Fibroblast of the conjunctiva (primary cell): ENCODE data around the gene SLC25A31.

Experiments
- DNase-seq: peaks from one replicate; pipeline ENCODE4 v3.0.0-alpha.2; 2010; ENCODE audit warnings: low read depth

SLC25A31 gene

DNA sequence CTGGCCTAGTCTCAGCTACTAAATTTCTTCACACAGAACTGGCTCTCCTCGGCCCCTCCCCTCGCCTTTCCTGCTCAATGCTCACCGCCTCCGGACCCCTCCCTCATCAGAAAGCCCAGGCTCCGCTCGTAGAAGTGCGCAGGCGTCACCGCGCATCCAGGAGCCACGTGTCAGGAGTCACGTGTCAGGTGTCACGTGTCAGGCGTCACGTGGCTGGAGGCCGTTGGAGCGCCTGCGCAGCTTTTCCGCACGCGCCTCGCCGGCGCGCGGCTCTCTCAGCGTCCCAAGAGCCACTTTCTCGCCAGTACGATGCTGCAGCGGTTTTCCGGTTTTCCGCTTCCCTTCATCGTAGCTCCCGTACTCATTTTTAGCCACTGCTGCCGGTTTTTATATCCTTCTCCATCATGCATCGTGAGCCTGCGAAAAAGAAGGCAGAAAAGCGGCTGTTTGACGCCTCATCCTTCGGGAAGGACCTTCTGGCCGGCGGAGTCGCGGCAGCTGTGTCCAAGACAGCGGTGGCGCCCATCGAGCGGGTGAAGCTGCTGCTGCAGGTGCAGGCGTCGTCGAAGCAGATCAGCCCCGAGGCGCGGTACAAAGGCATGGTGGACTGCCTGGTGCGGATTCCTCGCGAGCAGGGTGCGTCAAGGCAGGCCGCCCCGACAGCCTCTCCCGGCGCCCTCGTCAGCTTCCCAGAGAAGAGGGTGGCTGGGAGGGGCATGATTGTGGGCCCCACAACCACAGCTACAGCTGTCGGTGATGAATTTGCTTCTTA is at the start of gene SLC25A31:
TSS of gene SLC25A31 (plus strand) at position 259 of the 772 bp plus-strand sequence. CDS start at position 405, 146 bp downstream.
- DNase-seq: no peak

- DNase-seq: no peak
Measured at GRCh38 chr4:127685292-127685691, 44.9 kb upstream of the SLC25A31 start.

- no peak for DNase-seq
Measured at GRCh38 chr4:127686658-127687057, 43.5 kb upstream of the SLC25A31 start.

DNA sequence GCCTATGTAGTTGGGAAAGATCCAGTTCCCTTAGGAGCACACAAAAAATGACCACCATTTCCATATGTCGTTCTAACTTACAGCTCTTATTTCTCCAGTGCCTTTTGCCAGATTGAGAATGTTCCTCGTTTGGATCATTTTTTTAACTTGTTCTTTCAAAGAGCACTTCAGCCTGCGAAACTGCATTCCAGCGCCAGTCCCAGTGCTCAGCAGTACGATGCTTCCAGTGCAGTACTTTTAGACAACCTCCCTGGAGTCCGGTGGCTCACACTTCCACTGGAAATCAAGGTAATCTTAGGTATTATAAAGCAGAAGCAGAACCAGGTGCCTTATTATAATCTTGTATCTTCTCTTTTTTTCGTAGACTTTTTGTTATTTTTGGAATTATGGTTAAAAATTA is 42.6 kb upstream of the SLC25A31 start:
- DNase-seq: no peak

GRCh38 chr4:127698789-127699200 is 31.4 kb upstream of the SLC25A31 start:
- DNase-seq: peak; percentile 32

DNA sequence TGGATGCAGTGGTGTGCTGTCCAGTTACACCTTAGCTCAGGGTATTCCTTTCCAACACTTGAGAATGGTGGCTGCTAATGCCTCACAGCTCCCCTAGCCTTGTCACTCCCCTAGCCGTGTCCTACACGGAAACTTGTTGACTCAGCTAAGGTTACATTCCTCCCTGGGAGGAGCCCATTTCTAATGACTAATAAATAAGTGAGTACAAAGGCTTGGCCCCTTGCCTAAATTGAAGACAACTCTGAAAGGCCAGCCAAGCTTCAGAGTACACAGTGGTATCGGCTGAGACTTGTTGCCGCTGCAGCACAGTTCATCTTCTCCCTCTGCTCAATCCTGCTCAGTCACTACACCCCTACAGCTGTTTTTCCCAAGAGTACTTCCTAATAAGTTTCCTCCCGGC is 21.2 kb upstream of the SLC25A31 start:
- peak; percentile 37 for DNase-seq

- no peak for DNase-seq
Measured at GRCh38 chr4:127709456-127709855, 20.7 kb upstream of the SLC25A31 start.

DNA sequence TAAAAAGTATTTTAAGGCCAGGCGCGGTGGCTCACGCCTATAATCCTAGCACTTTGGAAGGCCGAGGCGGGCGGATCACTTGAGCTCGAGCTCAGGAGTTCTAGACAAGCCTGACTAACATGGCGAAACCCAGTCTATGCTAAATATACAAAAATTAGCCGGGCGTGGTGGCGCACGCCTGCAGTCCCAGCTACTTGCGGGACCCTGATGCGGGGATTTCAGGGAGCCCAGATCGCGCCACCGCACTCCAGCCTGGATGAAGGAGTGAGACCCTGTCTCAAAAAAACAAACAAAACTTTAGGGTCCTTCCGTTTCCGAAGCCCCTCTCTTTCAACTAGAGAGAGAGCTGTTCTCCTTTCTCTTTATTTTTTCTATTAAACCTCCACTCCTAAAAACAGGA is 1.2 kb downstream of the SLC25A31 start:
- no peak for DNase-seq

DNA sequence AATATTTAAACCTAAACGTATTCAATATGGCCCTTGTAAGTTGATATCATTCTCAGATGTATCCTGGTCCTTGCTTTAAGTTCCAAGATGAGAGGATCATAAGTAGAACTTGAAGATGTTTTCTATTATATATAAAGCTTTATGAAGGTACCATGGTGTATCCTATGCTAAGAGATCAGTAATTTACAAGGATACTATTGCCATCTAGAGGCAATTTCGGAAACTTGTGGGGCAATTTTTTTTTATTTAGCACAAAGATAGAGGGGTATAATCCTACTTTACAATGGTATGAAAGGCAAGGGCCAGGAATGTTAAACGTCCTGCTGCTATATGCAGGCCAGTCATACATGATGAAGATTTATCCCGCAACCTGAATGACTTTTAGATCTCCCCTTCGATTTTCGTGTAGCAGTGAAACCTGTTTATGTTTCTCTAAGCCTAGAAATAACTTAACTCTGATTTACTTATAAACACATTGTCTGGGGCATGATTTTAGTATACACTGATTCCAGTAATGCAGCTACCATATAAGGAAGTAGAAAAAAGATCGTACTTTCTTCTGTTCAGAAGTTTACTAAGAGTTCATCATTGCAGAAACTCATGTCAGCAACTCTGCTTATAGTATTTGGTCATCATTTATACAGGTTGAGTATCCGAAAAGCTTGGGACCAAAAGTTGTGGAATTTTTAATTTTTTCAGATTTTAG is 2.6 kb downstream of the SLC25A31 start:
- peak; percentile 14 for DNase-seq

DNA sequence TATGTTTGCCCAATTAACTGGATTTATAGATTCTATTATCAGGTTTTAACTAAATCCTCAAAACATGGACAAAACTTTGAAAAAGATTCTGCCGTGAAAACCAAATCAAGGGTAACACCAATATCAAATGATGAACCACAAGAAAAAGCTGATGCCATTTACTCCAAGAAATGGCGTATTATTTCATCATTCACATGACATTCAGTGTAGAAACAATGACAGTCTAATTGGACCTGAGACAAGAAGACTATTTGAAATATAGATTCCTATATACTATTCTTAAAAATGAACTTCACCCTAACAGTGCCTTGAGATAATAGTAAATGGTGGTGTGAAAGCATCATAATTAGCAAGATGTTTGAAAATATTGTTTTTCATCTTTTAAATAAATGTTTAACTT is 4.8 kb downstream of the SLC25A31 start:
- DNase-seq: no peak

DNA sequence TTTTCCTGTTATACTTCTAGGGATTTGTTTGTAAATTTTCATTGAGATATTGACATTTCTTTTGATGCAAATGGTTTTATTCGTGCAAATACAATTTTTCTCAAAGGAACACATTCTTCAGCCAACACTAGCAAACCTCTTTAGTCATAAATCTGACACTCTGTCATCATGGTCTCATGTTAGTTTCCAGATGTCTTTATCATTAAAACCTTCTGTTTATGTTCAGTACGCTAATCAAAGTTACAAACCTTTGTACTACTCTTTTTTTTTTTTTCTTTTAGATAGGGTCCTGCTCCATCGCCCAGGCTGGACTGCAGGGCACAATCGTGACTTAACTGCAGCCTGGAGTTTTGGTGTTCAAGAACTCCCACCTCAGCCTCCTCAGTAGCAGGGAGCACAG is 7.1 kb downstream of the SLC25A31 start:
- no peak for DNase-seq

- DNase-seq: no peak
Measured at GRCh38 chr4:127741247-127741646, 11.0 kb downstream of the SLC25A31 start.

DNA sequence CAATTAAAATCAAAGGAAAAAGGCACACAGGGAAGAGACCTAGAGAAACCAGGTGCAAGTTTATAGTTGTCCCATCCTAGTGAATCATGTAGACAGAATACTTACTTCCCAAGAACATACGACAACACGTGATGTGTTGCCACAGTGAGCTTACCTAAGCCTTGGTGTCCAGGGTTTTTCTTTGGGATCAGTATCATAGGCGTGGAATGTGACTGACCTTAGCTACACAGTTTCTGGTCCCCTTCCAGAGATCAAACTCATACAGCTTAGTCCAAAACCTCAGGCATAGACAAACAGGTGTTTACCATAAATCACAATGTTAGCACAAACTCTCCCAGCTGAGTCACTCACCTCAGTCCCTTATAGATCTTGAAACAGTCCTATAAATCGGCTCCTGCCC is 17.7 kb downstream of the SLC25A31 start:
- no peak for DNase-seq

DNA sequence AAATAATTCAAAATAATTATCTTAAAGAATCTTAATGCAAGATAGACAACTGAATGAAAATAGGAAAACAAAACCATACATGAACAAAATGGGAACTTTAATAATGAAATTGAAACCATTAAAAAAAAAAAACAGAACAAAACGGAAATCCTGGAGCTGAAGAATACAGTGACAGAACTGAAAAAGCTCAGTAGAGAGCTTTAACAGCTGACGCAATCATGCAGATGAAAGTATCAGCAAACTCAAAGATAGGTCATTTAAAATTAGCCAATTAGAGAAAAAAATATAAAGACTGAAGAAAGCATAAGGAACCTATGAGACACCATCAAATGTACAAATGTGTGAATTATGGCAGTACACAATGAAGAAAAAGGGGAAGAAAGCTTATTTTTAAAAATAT is 18.8 kb downstream of the SLC25A31 start:
- DNase-seq: no peak

DNA sequence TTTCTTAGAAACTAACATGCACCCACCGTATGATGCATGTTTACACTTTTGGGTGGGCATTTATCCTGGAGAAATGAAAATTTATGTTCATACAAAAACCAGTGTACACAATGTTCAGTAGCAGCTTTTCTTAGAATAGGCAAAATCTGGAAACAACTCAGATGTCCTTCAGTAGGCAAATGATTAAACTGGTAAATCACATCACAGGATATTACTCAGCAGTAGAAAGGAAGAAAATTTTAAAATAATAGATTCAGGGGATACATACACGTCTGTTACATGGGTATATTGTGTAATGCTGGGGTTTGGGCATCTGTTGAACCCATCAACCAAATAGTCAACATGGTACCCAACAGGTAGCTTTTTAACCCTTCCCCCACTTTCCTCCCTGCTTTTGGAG is 26.7 kb downstream of the SLC25A31 start:
- DNase-seq: no peak

- no peak for DNase-seq
Measured at GRCh38 chr4:127759228-127759820, 29.1 kb downstream of the SLC25A31 start.

- no peak for DNase-seq
Measured at GRCh38 chr4:127759893-127760292, 29.7 kb downstream of the SLC25A31 start.

DNA sequence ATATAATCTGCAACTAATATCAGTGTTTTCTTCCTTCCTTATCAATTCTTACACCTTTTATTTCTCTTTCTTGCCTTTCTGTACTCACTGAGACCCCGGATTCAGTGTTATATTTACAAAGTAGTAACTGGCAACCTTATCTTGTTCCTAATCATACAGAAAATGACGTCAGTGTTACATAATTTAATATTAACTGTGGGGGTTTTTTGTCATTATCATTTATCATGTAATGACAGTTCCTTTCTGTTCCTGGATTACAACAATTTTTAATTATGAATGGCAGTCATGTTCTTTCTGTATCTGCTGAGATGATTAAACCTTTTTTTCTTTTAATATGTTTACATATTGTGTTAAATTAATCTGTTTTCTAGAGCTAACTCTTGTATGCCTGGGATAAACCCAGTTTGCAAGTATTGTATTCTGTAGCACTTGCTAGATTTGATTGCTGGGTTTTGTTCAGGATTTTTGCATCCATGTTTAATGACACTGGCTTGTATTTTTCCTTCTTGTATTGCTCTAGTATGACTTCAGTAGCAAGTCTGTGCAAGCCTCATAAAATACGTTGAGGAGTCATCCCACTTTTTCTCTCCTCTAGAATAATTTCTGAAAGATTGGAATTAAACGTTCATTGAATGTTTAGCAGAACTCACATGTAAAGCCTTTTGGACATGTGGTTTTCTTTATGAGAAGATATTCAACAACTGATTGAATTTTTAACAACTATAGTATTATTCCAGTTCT is 41.5 kb downstream of the SLC25A31 start:
- DNase-seq: no peak

DNA sequence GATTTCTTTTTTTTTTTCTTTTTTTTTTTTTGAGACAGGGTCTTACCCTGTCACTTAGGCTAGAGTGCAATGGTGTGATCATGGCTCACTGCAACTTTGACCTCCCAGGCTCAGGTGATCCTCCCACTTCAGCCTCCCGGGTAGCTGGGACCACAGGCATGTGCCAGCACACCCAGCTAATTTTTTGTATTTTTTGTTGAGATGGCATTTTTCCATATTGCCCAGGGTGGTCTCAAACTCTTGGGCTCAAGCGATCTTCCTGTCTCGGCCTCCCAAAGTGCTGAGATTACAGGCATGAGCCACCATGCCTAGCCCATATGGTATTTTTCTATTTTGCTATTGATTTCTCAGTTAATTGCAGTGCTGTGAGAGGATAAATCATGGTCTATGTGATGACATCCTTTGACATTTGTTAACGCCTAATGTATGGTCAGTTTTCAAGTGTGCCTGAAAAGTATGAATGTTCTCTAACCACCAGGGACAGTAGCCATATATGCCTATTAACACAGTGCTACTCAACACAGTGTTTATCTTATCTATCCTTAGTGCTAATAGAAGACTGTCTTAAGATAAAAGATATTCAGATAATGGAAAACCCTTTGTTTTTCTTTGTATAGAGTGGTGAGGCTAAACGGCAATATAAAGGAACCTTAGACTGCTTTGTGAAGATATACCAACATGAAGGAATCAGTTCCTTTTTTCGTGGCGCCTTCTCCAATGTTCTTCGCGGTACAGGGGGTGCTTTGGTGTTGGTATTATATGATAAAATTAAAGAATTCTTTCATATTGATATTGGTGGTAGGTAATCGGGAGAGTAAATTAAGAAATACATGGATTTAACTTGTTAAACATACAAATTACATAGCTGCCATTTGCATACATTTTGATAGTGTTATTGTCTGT is 42.8 kb downstream of the SLC25A31 start:
- DNase-seq: no peak

- DNase-seq: no peak
Measured at GRCh38 chr4:127775843-127776242, 45.6 kb downstream of the SLC25A31 start.

DNA sequence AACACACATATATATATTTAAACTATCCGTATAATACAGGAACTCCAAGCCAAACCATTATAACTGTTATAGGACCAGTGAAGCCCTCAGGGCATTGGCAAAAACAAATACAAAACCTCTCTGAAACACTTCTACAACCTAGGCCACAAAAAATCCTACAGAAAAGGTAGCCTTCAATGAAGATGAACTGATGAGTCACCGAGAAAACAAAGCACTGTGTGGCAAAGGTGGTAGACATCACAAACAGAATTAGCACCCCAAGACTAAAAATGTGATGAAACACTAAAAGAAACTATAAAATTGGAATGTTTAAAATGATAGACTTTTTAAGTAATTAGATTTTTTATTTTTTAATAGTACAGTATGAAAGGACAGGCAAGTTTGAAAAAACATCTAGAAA is 46.4 kb downstream of the SLC25A31 start:
- DNase-seq: no peak
